K562 (cell line): ENCODE results near the gene FKBP15. TPM values are rescaled to one million over a fixed set of nuclear protein-coding genes. Genes with fewer than 3 reads are reported as not detected.

Experiments used
- CBFA2T3 ChIP-seq: fragments of 450-650 bp; IDR thresholded peaks from 2 replicates; pipeline ENCODE4 v1.6.1; 2017
- CHD4 ChIP-seq: fragments of 200-600 bp; sonication (generic); IDR thresholded peaks from 3 replicates; pipeline ENCODE4 v1.6.1; 2012; ENCODE audit warnings: low read depth, mild to moderate bottlenecking, mixed read lengths, low read length, inconsistent platforms; ENCODE audit not compliant: insufficient read depth, insufficient replicate concordance, poor library complexity, severe bottlenecking
- ESRRB ChIP-seq: fragments of 250-450 bp; sonication (Bioruptor Pico); IDR thresholded peaks from 2 replicates; pipeline ENCODE4 v1.5.0; 2020; ENCODE audit warnings: mild to moderate bottlenecking, moderate library complexity, borderline replicate concordance
- NFRKB ChIP-seq: fragments of 450-650 bp; IDR thresholded peaks from 2 replicates; pipeline ENCODE4 v1.6.1; 2016; ENCODE audit warnings: low read depth
- TAF15 ChIP-seq: fragments of 200-400 bp; formaldehyde crosslinking; IDR thresholded peaks from 2 replicates; pipeline ENCODE4 v1.6.1; 2017; ENCODE audit warnings: mild to moderate bottlenecking, low read depth, low read length, moderate library complexity
- ZNF232 ChIP-seq: sonication (generic); formaldehyde crosslinking; IDR thresholded peaks from 2 replicates; pipeline ENCODE4 v1.8.0; 2022; ENCODE audit warnings: mild to moderate bottlenecking, missing genetic modification reagents
- ZNF282 ChIP-seq: sonication (generic); formaldehyde crosslinking; IDR thresholded peaks from 2 replicates; pipeline ENCODE4 v1.8.1; 2023; ENCODE audit warnings: missing genetic modification reagents
- ZNF445 ChIP-seq: fragments of 250-450 bp; sonication (Bioruptor Pico); IDR thresholded peaks from 2 replicates; pipeline ENCODE4 v1.4.0; 2020; ENCODE audit warnings: low read depth, mild to moderate bottlenecking, moderate library complexity
- polyA plus RNA-seq, 8 experiments: library from polyadenylated mRNA; depleted of rRNA in 4 of 8; stranded (reverse) in 5 of 8; unstranded in 3 of 8; fragments of >200 nt; fragmentation: Nextera tagmentation in 2 of 8; fragmentation: Illumina TruSeq in 1 of 8; extraction: Ambion mirVana in 2 of 8; extraction: Trizol in 1 of 8; gene quantifications; 2 replicates each; pipeline versions ENCODE4 v1.2.1 to v1.2.3, GENCODE V29; 2011 to 2014; ENCODE audit warnings: inconsistent platforms in 1 of 8, missing spikeins in 1 of 8
- total RNA-seq, 7 experiments: library from RNA; depleted of rRNA in 6 of 7; stranded (reverse); fragments of >200 nt in 6 of 7; fragmentation: Illumina TruSeq in 2 of 7; extraction: Trizol in 2 of 7; gene quantifications; 2 replicates each; pipeline versions ENCODE4 v1.2.1 to v1.2.3, GENCODE V29; 2011 to 2021; ENCODE audit warnings: low replicate concordance in 1 of 7
- TF ChIP-seq, protein P1 (sequence below), 2 experiments: fragments of 450-650 bp in 1 of 2; IDR thresholded peaks; 2 replicates each; pipeline ENCODE4 v1.6.1; 2011 to 2017; ENCODE audit warnings: low read depth in 2 of 2, antibody characterized with exemption in 1 of 2, borderline replicate concordance in 1 of 2, low read length in 1 of 2, mild to moderate bottlenecking in 1 of 2, mixed read lengths in 1 of 2; ENCODE audit not compliant: control insufficient read depth in 1 of 2
- TF ChIP-seq, protein P2 (sequence below): sonication (generic); formaldehyde crosslinking; IDR thresholded peaks from 2 replicates; pipeline ENCODE4 v1.8.1; 2023; ENCODE audit warnings: missing genetic modification reagents, mild to moderate bottlenecking, borderline replicate concordance
- TF ChIP-seq, protein P3 (sequence below), 2 experiments: fragments of 450-650 bp; IDR thresholded peaks; 2 replicates each; pipeline ENCODE4 v1.6.1; 2018; ENCODE audit warnings: mild to moderate bottlenecking in 2 of 2, low read depth in 1 of 2; ENCODE audit not compliant: partially characterized antibody in 2 of 2

Gene FKBP15
- total and polyA plus RNA-seq, 9 of the 15 experiments (the other 6 are each of a cell fraction or from before 2014, with no cell fraction given), result 8.7 to 38.0 (median 18.9) TPM

DNA sequence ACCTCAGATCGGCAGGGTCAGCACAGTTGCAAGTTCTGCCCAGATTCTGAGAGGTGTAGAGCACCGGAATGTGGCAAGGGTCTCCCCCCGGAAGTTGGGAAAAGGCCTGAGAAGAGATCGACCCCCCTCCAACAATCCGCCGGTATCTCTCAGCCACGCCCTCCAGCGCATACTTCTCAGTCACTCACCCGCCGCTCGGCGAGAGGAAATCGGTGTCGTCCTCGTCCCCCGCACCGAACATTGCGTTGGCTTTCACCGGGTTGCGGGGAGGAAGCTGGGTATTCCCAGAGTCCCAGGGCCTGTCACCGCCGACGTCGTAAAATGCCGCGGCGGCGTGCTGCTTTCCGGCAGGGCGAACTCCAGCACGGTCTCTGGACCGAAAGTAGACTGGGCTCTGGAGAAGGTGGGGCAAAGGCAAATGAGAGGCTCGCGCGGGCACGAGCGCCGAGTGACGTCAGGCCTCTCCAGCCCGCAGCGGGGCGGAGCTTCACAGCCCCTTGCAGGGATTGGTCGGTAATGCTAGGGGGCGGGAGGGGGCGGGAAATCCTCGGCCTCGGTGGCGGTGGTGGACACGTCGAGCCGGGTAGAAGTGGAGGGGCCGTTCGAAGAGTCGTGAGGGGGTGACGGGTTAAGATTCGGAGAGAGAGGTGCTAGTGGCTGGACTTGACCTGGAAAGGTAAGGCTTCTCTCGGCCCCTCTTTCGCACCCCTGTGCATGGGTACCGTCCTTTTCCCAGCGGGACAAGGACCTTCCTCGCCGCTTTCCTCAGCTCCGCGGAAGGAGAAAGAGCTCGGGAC lies at the start of gene FKBP15, which contains the start of gene SLC31A1 (continued):
- TF ChIP-seq, protein P1, sequence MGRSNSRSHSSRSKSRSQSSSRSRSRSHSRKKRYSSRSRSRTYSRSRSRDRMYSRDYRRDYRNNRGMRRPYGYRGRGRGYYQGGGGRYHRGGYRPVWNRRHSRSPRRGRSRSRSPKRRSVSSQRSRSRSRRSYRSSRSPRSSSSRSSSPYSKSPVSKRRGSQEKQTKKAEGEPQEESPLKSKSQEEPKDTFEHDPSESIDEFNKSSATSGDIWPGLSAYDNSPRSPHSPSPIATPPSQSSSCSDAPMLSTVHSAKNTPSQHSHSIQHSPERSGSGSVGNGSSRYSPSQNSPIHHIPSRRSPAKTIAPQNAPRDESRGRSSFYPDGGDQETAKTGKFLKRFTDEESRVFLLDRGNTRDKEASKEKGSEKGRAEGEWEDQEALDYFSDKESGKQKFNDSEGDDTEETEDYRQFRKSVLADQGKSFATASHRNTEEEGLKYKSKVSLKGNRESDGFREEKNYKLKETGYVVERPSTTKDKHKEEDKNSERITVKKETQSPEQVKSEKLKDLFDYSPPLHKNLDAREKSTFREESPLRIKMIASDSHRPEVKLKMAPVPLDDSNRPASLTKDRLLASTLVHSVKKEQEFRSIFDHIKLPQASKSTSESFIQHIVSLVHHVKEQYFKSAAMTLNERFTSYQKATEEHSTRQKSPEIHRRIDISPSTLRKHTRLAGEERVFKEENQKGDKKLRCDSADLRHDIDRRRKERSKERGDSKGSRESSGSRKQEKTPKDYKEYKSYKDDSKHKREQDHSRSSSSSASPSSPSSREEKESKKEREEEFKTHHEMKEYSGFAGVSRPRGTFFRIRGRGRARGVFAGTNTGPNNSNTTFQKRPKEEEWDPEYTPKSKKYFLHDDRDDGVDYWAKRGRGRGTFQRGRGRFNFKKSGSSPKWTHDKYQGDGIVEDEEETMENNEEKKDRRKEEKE (IDR thresholded peaks at IDR 0.05; ENCODE audit: borderline replicate concordance in 1 of 2, control insufficient read depth in 1 of 2, low read depth in 2 of 2, low read length in 1 of 2), result no peak
- TF ChIP-seq CHD4 (no peak), ZNF232 (CRISPR knock-in tag) (no peak), CBFA2T3 (no peak), ZNF282 (CRISPR knock-in tag) (no peak), NFRKB (peak; percentile 37; the same call in 1 of the 2 replicates), ZNF445 (no peak), TAF15 (no peak), ESRRB (CRISPR knock-in tag) (no peak)
- TF ChIP-seq, protein P2, sequence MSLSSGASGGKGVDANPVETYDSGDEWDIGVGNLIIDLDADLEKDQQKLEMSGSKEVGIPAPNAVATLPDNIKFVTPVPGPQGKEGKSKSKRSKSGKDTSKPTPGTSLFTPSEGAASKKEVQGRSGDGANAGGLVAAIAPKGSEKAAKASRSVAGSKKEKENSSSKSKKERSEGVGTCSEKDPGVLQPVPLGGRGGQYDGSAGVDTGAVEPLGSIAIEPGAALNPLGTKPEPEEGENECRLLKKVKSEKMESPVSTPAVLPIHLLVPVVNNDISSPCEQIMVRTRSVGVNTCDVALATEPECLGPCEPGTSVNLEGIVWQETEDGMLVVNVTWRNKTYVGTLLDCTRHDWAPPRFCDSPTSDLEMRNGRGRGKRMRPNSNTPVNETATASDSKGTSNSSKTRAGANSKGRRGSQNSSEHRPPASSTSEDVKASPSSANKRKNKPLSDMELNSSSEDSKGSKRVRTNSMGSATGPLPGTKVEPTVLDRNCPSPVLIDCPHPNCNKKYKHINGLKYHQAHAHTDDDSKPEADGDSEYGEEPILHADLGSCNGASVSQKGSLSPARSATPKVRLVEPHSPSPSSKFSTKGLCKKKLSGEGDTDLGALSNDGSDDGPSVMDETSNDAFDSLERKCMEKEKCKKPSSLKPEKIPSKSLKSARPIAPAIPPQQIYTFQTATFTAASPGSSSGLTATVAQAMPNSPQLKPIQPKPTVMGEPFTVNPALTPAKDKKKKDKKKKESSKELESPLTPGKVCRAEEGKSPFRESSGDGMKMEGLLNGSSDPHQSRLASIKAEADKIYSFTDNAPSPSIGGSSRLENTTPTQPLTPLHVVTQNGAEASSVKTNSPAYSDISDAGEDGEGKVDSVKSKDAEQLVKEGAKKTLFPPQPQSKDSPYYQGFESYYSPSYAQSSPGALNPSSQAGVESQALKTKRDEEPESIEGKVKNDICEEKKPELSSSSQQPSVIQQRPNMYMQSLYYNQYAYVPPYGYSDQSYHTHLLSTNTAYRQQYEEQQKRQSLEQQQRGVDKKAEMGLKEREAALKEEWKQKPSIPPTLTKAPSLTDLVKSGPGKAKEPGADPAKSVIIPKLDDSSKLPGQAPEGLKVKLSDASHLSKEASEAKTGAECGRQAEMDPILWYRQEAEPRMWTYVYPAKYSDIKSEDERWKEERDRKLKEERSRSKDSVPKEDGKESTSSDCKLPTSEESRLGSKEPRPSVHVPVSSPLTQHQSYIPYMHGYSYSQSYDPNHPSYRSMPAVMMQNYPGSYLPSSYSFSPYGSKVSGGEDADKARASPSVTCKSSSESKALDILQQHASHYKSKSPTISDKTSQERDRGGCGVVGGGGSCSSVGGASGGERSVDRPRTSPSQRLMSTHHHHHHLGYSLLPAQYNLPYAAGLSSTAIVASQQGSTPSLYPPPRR (CRISPR knock-in tag), result 0 out of 2 replicates have a peak, but pooled peaks have one; percentile 9
- TF ChIP-seq, protein P3, sequence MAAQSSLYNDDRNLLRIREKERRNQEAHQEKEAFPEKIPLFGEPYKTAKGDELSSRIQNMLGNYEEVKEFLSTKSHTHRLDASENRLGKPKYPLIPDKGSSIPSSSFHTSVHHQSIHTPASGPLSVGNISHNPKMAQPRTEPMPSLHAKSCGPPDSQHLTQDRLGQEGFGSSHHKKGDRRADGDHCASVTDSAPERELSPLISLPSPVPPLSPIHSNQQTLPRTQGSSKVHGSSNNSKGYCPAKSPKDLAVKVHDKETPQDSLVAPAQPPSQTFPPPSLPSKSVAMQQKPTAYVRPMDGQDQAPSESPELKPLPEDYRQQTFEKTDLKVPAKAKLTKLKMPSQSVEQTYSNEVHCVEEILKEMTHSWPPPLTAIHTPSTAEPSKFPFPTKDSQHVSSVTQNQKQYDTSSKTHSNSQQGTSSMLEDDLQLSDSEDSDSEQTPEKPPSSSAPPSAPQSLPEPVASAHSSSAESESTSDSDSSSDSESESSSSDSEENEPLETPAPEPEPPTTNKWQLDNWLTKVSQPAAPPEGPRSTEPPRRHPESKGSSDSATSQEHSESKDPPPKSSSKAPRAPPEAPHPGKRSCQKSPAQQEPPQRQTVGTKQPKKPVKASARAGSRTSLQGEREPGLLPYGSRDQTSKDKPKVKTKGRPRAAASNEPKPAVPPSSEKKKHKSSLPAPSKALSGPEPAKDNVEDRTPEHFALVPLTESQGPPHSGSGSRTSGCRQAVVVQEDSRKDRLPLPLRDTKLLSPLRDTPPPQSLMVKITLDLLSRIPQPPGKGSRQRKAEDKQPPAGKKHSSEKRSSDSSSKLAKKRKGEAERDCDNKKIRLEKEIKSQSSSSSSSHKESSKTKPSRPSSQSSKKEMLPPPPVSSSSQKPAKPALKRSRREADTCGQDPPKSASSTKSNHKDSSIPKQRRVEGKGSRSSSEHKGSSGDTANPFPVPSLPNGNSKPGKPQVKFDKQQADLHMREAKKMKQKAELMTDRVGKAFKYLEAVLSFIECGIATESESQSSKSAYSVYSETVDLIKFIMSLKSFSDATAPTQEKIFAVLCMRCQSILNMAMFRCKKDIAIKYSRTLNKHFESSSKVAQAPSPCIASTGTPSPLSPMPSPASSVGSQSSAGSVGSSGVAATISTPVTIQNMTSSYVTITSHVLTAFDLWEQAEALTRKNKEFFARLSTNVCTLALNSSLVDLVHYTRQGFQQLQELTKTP (IDR thresholded peaks at IDR 0.05; ENCODE audit: low read depth in 1 of 2, partially characterized antibody in 2 of 2), result peak; percentile 14 to 76
